H1 (cell line): ENCODE results near the gene RNASEL. TPM values are rescaled to one million over a fixed set of nuclear protein-coding genes. Genes with fewer than 3 reads are reported as not detected.

Experiments
- CTCF ChIA-PET: fragments of 300-600 bp; sonication (Branson Sonifier 250); formaldehyde crosslinking; loops from one replicate; lab custom pipeline; 2021; ENCODE audit not compliant: partially characterized antibody; lab: Charles Lee
- POLR2A ChIA-PET: fragments of 300-600 bp; sonication (Branson Sonifier 250); formaldehyde crosslinking; loops from one replicate; lab custom pipeline; 2021; ENCODE audit warnings: inconsistent platforms; ENCODE audit not compliant: partially characterized antibody; lab: Charles Lee
- DNase-seq, 2 experiments: peaks; one replicate each; pipeline versions ENCODE4 v3.0.0 to v3.0.0-alpha.2; 2010 to 2022; ENCODE audit warnings: low spot score in 2 of 2, low read depth in 1 of 2, mixed read lengths in 1 of 2
- FAIRE-seq: peaks from 2 replicates; lab custom pipeline; 2011; peaks lifted over from hg19 to GRCh38; lab: Jason Lieb, UNC
- H2AFZ ChIP-seq: 2 replicates; pipeline ENCODE4 v1.8.1; 2012; ENCODE audit warnings: low read length, inconsistent platforms
- H2AK5ac ChIP-seq: 2 replicates; pipeline ENCODE4 v1.6.1; 2013; ENCODE audit warnings: low read depth, low read length
- H2BK120ac ChIP-seq: replicated peaks from 2 replicates; pipeline ENCODE3; 2013; ENCODE audit warnings: low read depth, low read length, inconsistent platforms
- H2BK12ac ChIP-seq: 2 replicates; pipeline ENCODE4 v1.6.1; 2013; ENCODE audit warnings: low read depth, low read length
- H2BK15ac ChIP-seq: 2 replicates; pipeline ENCODE4 v1.6.1; 2013; ENCODE audit warnings: low read length
- H2BK20ac ChIP-seq: 2 replicates; pipeline ENCODE4 v1.6.1; 2013; ENCODE audit warnings: low read length
- H2BK5ac ChIP-seq: 2 replicates; pipeline ENCODE4 v1.6.1; 2013; ENCODE audit warnings: low read depth, low read length
- H3K14ac ChIP-seq: 2 replicates; pipeline ENCODE4 v1.6.1; 2013; ENCODE audit warnings: inconsistent platforms; ENCODE audit not compliant: insufficient read length
- H3K18ac ChIP-seq: 2 replicates; pipeline ENCODE4 v1.6.1; 2013; ENCODE audit warnings: low read length; ENCODE audit errors: extremely low read depth
- H3K23ac ChIP-seq: 2 replicates; pipeline ENCODE4 v1.6.1; 2013; ENCODE audit warnings: inconsistent platforms; ENCODE audit not compliant: insufficient read length
- H3K23me2 ChIP-seq: 2 replicates; pipeline ENCODE4 v1.6.1; 2013; ENCODE audit warnings: low read depth, low read length
- H3K27ac ChIP-seq: 2 replicates; pipeline ENCODE4 v1.6.1; 2011; ENCODE audit warnings: low read depth, low read length, inconsistent platforms
- H3K27me3 ChIP-seq, 4 experiments: replicated peaks in 1 of 4; 1 replicate in 1 of 4; 2 replicates in 3 of 4; pipeline versions ENCODE4 v1.6.1 to v1.8.1; 2011 to 2013; ENCODE audit warnings: low read length in 3 of 4, mild to moderate bottlenecking in 3 of 4, inconsistent platforms in 2 of 4, mixed read lengths in 2 of 4, moderate library complexity in 1 of 4; ENCODE audit not compliant: control insufficient read depth in 3 of 4, insufficient read depth in 3 of 4; ENCODE audit errors: extremely low read depth in 1 of 4
- H3K36me3 ChIP-seq, 4 experiments: 2 replicates each; pipeline versions ENCODE4 v1.6.1 to v1.8.1; 2011 to 2013; ENCODE audit warnings: mild to moderate bottlenecking in 4 of 4, low read length in 3 of 4, moderate library complexity in 2 of 4, control low read depth in 1 of 4, inconsistent platforms in 1 of 4; ENCODE audit not compliant: insufficient read depth in 4 of 4, control insufficient read depth in 2 of 4
- H3K4ac ChIP-seq: replicated peaks from 2 replicates; pipeline ENCODE3; 2013; ENCODE audit warnings: low read length, low read depth, mixed read lengths, inconsistent platforms; ENCODE audit not compliant: insufficient read length
- H3K4me1 ChIP-seq, 4 experiments: replicated peaks in 1 of 4; 1 replicate in 1 of 4; 2 replicates in 3 of 4; pipeline versions ENCODE4 v1.6.1 to v1.8.1; 2011 to 2013; ENCODE audit warnings: low read length in 3 of 4, inconsistent platforms in 2 of 4, mixed read lengths in 1 of 4; ENCODE audit not compliant: insufficient read depth in 4 of 4, control insufficient read depth in 3 of 4
- H3K4me2 ChIP-seq, 2 experiments: 2 replicates each; pipeline versions ENCODE4 v1.6.1 to v1.8.1; 2011 to 2013; ENCODE audit warnings: low read depth in 2 of 2, low read length in 2 of 2, control low read depth in 1 of 2, inconsistent platforms in 1 of 2, mild to moderate bottlenecking in 1 of 2; ENCODE audit not compliant: insufficient read depth in 1 of 2
- H3K4me3 ChIP-seq, 4 experiments: fragments of 200-600, 300-600 bp in 1 of 4; sonication (generic), shearing (Covaris generic), sonication (Bioruptor Twin) in 1 of 4; 2 replicates each; pipeline versions ENCODE4 v1.5.1 to v1.8.1; 2011 to 2016; ENCODE audit warnings: low read length in 4 of 4, low read depth in 3 of 4, control low read depth in 2 of 4, inconsistent platforms in 2 of 4, mild to moderate bottlenecking in 2 of 4, mixed read lengths in 1 of 4, moderate library complexity in 1 of 4; ENCODE audit not compliant: insufficient read depth in 2 of 4; ENCODE audit errors: extremely low read depth in 1 of 4
- H3K56ac ChIP-seq: replicated peaks from 2 replicates; pipeline ENCODE3; 2013; ENCODE audit warnings: low read depth, mild to moderate bottlenecking, mixed read lengths, low read length, inconsistent platforms; ENCODE audit not compliant: insufficient read length
- H3K79me1 ChIP-seq: 2 replicates; pipeline ENCODE4 v1.6.1; 2013; ENCODE audit warnings: low read depth, low read length, control low read depth
- H3K79me2 ChIP-seq, 2 experiments: 2 replicates each; pipeline versions ENCODE4 v1.6.1 to v1.8.1; 2012 to 2013; ENCODE audit warnings: low read length in 2 of 2, mild to moderate bottlenecking in 2 of 2, inconsistent platforms in 1 of 2; ENCODE audit not compliant: insufficient read depth in 2 of 2, control insufficient read depth in 1 of 2
- H3K9ac ChIP-seq, 4 experiments: replicated peaks in 1 of 4; 1 replicate in 1 of 4; 2 replicates in 3 of 4; pipeline versions ENCODE4 v1.6.1 to v1.8.1; 2011 to 2013; ENCODE audit warnings: low read depth in 3 of 4, low read length in 3 of 4, control low read depth in 2 of 4, mild to moderate bottlenecking in 2 of 4, moderate library complexity in 2 of 4, inconsistent platforms in 1 of 4; ENCODE audit errors: extremely low read depth in 1 of 4
- H3K9me3 ChIP-seq, 2 experiments: 2 replicates each; pipeline versions ENCODE4 v1.6.1 to v1.8.1; 2012 to 2013; ENCODE audit warnings: mild to moderate bottlenecking in 2 of 2, moderate library complexity in 2 of 2, control low read depth in 1 of 2, inconsistent platforms in 1 of 2, low read depth in 1 of 2, low read length in 1 of 2, mixed read lengths in 1 of 2; ENCODE audit not compliant: insufficient read depth in 2 of 2
- H4K20me1 ChIP-seq, 2 experiments: replicated peaks in 1 of 2; 2 replicates each; pipeline versions ENCODE3 to v1.8.1; 2011 to 2013; ENCODE audit warnings: inconsistent platforms in 2 of 2, low read length in 2 of 2, mild to moderate bottlenecking in 1 of 2; ENCODE audit not compliant: insufficient read depth in 2 of 2, control insufficient read depth in 1 of 2
- H4K5ac ChIP-seq: 2 replicates; pipeline ENCODE4 v1.6.1; 2013; ENCODE audit warnings: low read length, low read depth, mixed read lengths, inconsistent platforms; ENCODE audit not compliant: insufficient read length
- H4K8ac ChIP-seq: 2 replicates; pipeline ENCODE4 v1.8.0; 2013; ENCODE audit warnings: mild to moderate bottlenecking, moderate library complexity, low read length, inconsistent platforms; ENCODE audit not compliant: insufficient read depth; ENCODE audit errors: extremely low read depth
- H4K91ac ChIP-seq: replicated peaks from 2 replicates; pipeline ENCODE3; 2013; ENCODE audit warnings: low read length, mixed read lengths, inconsistent platforms; ENCODE audit not compliant: insufficient read length
- CBX5 ChIP-seq: fragments of 300-800, 300-1000 bp; sonication (generic); IDR thresholded peaks from 2 replicates; pipeline ENCODE4 v1.7.1; 2016; ENCODE audit warnings: antibody characterized with exemption, low read length, low read depth
- CEBPB ChIP-seq: IDR thresholded peaks from 2 replicates; pipeline ENCODE4 v1.6.1; 2012; ENCODE audit warnings: low read depth, low read length
- CHD2 ChIP-seq: IDR thresholded peaks from 2 replicates; pipeline ENCODE4 v1.6.1; 2012; ENCODE audit warnings: low read length, improper control_type of control experiment
- FOSL1 ChIP-seq: IDR thresholded peaks from 2 replicates; pipeline ENCODE4 v1.6.1; 2011; ENCODE audit warnings: mild to moderate bottlenecking, low read depth, low read length, moderate library complexity; ENCODE audit not compliant: insufficient read depth
- GTF2F1 ChIP-seq: IDR thresholded peaks from 2 replicates; pipeline ENCODE4 v1.6.1; 2012; ENCODE audit warnings: low read depth, low read length, improper control_type of control experiment, borderline replicate concordance
- SIN3A ChIP-seq, 2 experiments: IDR thresholded peaks in 1 of 2; conservative IDR thresholded peaks in 1 of 2; 2 replicates each; pipeline ENCODE4 v1.6.1; 2011 to 2012; ENCODE audit warnings: low read length in 2 of 2, improper control_type of control experiment in 1 of 2, low read depth in 1 of 2, mild to moderate bottlenecking in 1 of 2
- SIX5 ChIP-seq: IDR thresholded peaks from 2 replicates; pipeline ENCODE4 v1.6.1; 2011; ENCODE audit warnings: mild to moderate bottlenecking, low read depth, low read length
- WGBS, 2 experiments: shearing (Covaris generic) in 1 of 2; methylation state at CpG; one replicate each; pipeline versions ENCODE4 v1.1.6 to v1.1.7; 2013 to 2015; ENCODE audit warnings: low lambda C conversion rate in 2 of 2, mixed read lengths in 2 of 2, inconsistent platforms in 1 of 2, low coverage in 1 of 2, missing lambda C conversion rate in 1 of 2; ENCODE audit not compliant: insufficient replicate concordance in 2 of 2, insufficient coverage in 1 of 2, insufficient read length in 1 of 2; ENCODE audit errors: extremely low coverage in 1 of 2, missing lambda C conversion rate in 1 of 2; 5-methylcytosine and 5-hydroxymethylcytosine counted together
- polyA plus RNA-seq, 7 experiments: library from polyadenylated mRNA; depleted of rRNA in 3 of 7; stranded (reverse) in 5 of 7; unstranded in 2 of 7; fragments of >200 nt in 5 of 7; fragments of 200-250 nt in 2 of 7; gene quantifications; 1 replicate in 5 of 7; 2 replicates in 1 of 7; 4 replicates in 1 of 7; pipeline versions ENCODE4 v1.2.1 to v1.2.3, GENCODE V29; 2011 to 2013; ENCODE audit warnings: missing spikeins in 2 of 7, mixed read lengths in 2 of 7
- total RNA-seq: library from RNA; stranded (reverse); fragmentation: NEBNext Ultra II Directional; extraction: Animal tissue kit (Norgen Biotek cat#: 25700); gene quantifications from 2 replicates; pipeline ENCODE4 v1.2.1, GENCODE V29; 2021

RNASEL gene
- total and polyA plus RNA-seq, 2 of the 8 experiments (the other 6 are each of a cell fraction or from before 2014, with no cell fraction given): 0.39 to 0.78 TPM

GRCh38 chr1:182589931-182590330 lies 875 bp upstream of the RNASEL start:
- H2AK5ac ChIP-seq: no peak overlapping the region
- H3K18ac ChIP-seq: no peak overlapping the region
- H3K23ac ChIP-seq: no peak overlapping the region
- no peak overlapping the region for H4K8ac ChIP-seq
- H3K4me2 ChIP-seq: no peak overlapping the region
- H3K79me1 ChIP-seq: no peaks in the 10 kb centered on the region
- H2AFZ ChIP-seq: peak overlapping the region; percentile 91; the same call in 1 of the 2 replicates
- H4K20me1 ChIP-seq: no peaks in the 10 kb centered on the region
- H3K27ac ChIP-seq: no peak overlapping the region
- H2BK5ac ChIP-seq: no peak overlapping the region
- no peak overlapping the region for H2BK12ac ChIP-seq
- no peaks in the 10 kb centered on the region for H3K23me2 ChIP-seq
- TF ChIP-seq SIX5 (no peak), GTF2F1 (no peak), CEBPB (no peak), CHD2 (no peak), SIN3A (conservative IDR thresholded peaks at IDR 0.05 in 1 of 2, IDR thresholded peaks at IDR 0.05 in 1 of 2; ENCODE audit: low read depth in 1 of 2, low read length in 2 of 2) (no peak), CBX5 (no peak), FOSL1 (no peak)
- H3K79me2 ChIP-seq: no peaks in the 10 kb centered on the region
- H3K9ac ChIP-seq: no peak overlapping the region
- H3K4ac ChIP-seq: no peak overlapping the region
- H4K5ac ChIP-seq: no peak overlapping the region
- no peak overlapping the region for H2BK120ac ChIP-seq
- no peak for FAIRE-seq
- DNase-seq: peak in 1 of 2 experiments; percentile 35
- H3K4me3 ChIP-seq: no peak overlapping the region
- no peak overlapping the region for H2BK15ac ChIP-seq
- H3K4me1 ChIP-seq: peaks cover 0 to 12% (median 2%) of the 10 kb centered on the region in 4 experiments; a peak in 4 of 7 replicates
- no peak overlapping the region for H2BK20ac ChIP-seq
- POLR2A ChIA-PET: no interaction called here
- CTCF ChIA-PET: interaction anchor here (0.6 to 37.1 kb wide), 9 partner anchors 11 to 508 kb away, joined by 3 to 1131 read pairs (median 3); partner anchors contain the start of gene NPL
- H3K9me3 ChIP-seq: no peaks in the 10 kb centered on the region
- no peak overlapping the region for H3K14ac ChIP-seq
- H3K36me3 ChIP-seq: no peaks in the 10 kb centered on the region
- H4K91ac ChIP-seq: no peak overlapping the region
- no peaks in the 10 kb centered on the region for H3K27me3 ChIP-seq
- WGBS, 2 experiments: 93% methylated on average over 5 of the region's 5 CpGs; no CpG with 5 or more reads in 1 of the 2 experiments
- no peak overlapping the region for H3K56ac ChIP-seq
